Gastrocnemius medialis (tissue), 4 donors: Measurements from ENCODE around the gene IDUA.

Experiments used
- CTCF ChIP-seq, 5 experiments: fragments of 450-650 bp in 3 of 5; fragments of 200-600 bp in 2 of 5; sonication (generic) in 2 of 5; IDR thresholded peaks in 4 of 5; conservative IDR thresholded peaks in 1 of 5; 1 replicate in 4 of 5; 2 replicates in 1 of 5; pipeline ENCODE4 v1.5.1; 2016 to 2019; ENCODE audit warnings: antibody characterized with exemption in 5 of 5, mild to moderate bottlenecking in 3 of 5, moderate library complexity in 3 of 5
- POLR2A ChIP-seq, 2 donors: fragments of 450-650 bp; IDR thresholded peaks; one replicate each; pipeline ENCODE4 v1.6.1; 2017; ENCODE audit warnings: antibody characterized with exemption in 2 of 2, mild to moderate bottlenecking in 2 of 2, moderate library complexity in 2 of 2

- TF ChIP-seq CTCF (IDR thresholded peaks at IDR 0.05 in 4 of 5, conservative IDR thresholded peaks at IDR 0.05 in 1 of 5) (no peak), POLR2A (IDR thresholded peaks at IDR 0.05) (no peak)
These were observed 34.7 kb downstream of the IDUA start for GRCh38 chr4:1021386-1022050.
